ENCODE measurements around the gene JAKMIP3. TPM values are rescaled to one million over a fixed set of nuclear protein-coding genes. Genes with fewer than 3 reads are reported as not detected.

Gene JAKMIP3
- total RNA-seq, 1 experiment from 2014 or later, result 0.17 TPM

- TF ChIP-seq YY1 (IDR thresholded peaks at IDR 0.05; ENCODE audit: extremely low read depth, insufficient replicate concordance, low read depth, low read length), result no peak
Observed at GRCh38 chr10:132096223-132096622, 30.5 kb downstream of the JAKMIP3 start (continued).

- TF ChIP-seq ZFX (IDR thresholded peaks at IDR 0.05) (no peak), TCF7L2 (IDR thresholded peaks at IDR 0.05; ENCODE audit: borderline replicate concordance, extremely low read depth, insufficient read depth, insufficient read length) (no peak), EGR1 (IDR thresholded peaks at IDR 0.05; ENCODE audit: low read depth) (no peak), CBX3 (IDR thresholded peaks at IDR 0.05; ENCODE audit: low read depth) (no peak), SP1 (IDR thresholded peaks at IDR 0.05; ENCODE audit: low read depth) (no peak), JUND (IDR thresholded peaks at IDR 0.05) (no peak), RAD21 (IDR thresholded peaks at IDR 0.05; ENCODE audit: low read depth) (no peak), POLR2AphosphoS5 (IDR thresholded peaks at IDR 0.05; ENCODE audit: low read depth, low read length) (no peak)
- TF ChIP-seq, protein P1, sequence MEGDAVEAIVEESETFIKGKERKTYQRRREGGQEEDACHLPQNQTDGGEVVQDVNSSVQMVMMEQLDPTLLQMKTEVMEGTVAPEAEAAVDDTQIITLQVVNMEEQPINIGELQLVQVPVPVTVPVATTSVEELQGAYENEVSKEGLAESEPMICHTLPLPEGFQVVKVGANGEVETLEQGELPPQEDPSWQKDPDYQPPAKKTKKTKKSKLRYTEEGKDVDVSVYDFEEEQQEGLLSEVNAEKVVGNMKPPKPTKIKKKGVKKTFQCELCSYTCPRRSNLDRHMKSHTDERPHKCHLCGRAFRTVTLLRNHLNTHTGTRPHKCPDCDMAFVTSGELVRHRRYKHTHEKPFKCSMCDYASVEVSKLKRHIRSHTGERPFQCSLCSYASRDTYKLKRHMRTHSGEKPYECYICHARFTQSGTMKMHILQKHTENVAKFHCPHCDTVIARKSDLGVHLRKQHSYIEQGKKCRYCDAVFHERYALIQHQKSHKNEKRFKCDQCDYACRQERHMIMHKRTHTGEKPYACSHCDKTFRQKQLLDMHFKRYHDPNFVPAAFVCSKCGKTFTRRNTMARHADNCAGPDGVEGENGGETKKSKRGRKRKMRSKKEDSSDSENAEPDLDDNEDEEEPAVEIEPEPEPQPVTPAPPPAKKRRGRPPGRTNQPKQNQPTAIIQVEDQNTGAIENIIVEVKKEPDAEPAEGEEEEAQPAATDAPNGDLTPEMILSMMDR (IDR thresholded peaks at IDR 0.05 in 2 of 3, conservative IDR thresholded peaks at IDR 0.05 in 1 of 3; ENCODE audit: borderline replicate concordance in 1 of 3, insufficient read depth in 1 of 3, low read depth in 2 of 3, low read length in 2 of 3), result no peak
Observed at GRCh38 chr10:132096863-132097478, 31.2 kb downstream of the JAKMIP3 start.

More at GRCh38 chr10:132096863-132097478, 31.2 kb downstream of the JAKMIP3 start:
- ChIA-PET RAD21 (ENCODE audit: low non-redundant PET in 1 of 2, low total read pairs in 2 of 2, uncharacterized antibody in 2 of 2, unreplicated experiment in 2 of 2) (no interaction called here), CTCF (no interaction called here), POLR2A (no interaction called here)
- H3K4me2 ChIP-seq (ENCODE audit: low read length), result no peak overlapping the region
- ATAC-seq (no peak), DNase-seq (ENCODE audit: low read depth, low spot score) (no peak)
- no peaks in the 10 kb centered on the region for H3K9me3 ChIP-seq (ENCODE audit: control insufficient read depth in 1 of 2, insufficient read depth in 1 of 2, low read depth in 1 of 2, low read length in 2 of 2)
- no peak overlapping the region for H3K4me3 ChIP-seq (replicated peaks in 1 of 2; ENCODE audit: low read depth in 1 of 2, low read length in 2 of 2)
- H3K36me3 ChIP-seq (ENCODE audit: control insufficient read depth in 1 of 2, insufficient read depth in 2 of 2, low read length in 2 of 2), result no peaks in the 10 kb centered on the region
- no peak overlapping the region for H3K9ac ChIP-seq (ENCODE audit: low read length)
- intact Hi-C loops (cut with micrococcal nuclease), result no loop called here
- no peaks in the 10 kb centered on the region for H3K79me2 ChIP-seq (ENCODE audit: insufficient read depth, low read length)
- no peaks in the 10 kb centered on the region for H3K27me3 ChIP-seq (ENCODE audit: insufficient read depth, low read length)
- no TSS peak for BruUV-seq (replicated peaks)
- peaks cover 17 to 26% of the 10 kb centered on the region in 2 experiments for H3K4me1 ChIP-seq (ENCODE audit: control insufficient read depth in 1 of 2, insufficient read depth in 2 of 2, low read length in 2 of 2)
- H3K27ac ChIP-seq (ENCODE audit: low read depth, low read length), result no peak overlapping the region
- no peaks in the 10 kb centered on the region for H4K20me1 ChIP-seq (ENCODE audit: insufficient read depth)
- H2AFZ ChIP-seq (ENCODE audit: low read depth, low read length, poor library complexity, severe bottlenecking), result no peak overlapping the region
- H3K9me2 ChIP-seq (ENCODE audit: insufficient read depth), result no peaks in the 10 kb centered on the region
